ENCODE measurements around the gene ULK2. TPM values are rescaled to one million over a fixed set of nuclear protein-coding genes. Genes with fewer than 3 reads are reported as not detected.
A peak's percentile ranks its signal among the peaks of the same experiment; 100 is the strongest.
"Not testable (repeated sequence)": the region's sequence is repeated elsewhere in the genome, so short reads cannot be mapped to it uniquely, and the experiment has no call there.

ULK2 gene
- total and polyA plus RNA-seq, 3 donors from 2014 or later: 69.2 to 112 (median 87.2) TPM

DNA sequence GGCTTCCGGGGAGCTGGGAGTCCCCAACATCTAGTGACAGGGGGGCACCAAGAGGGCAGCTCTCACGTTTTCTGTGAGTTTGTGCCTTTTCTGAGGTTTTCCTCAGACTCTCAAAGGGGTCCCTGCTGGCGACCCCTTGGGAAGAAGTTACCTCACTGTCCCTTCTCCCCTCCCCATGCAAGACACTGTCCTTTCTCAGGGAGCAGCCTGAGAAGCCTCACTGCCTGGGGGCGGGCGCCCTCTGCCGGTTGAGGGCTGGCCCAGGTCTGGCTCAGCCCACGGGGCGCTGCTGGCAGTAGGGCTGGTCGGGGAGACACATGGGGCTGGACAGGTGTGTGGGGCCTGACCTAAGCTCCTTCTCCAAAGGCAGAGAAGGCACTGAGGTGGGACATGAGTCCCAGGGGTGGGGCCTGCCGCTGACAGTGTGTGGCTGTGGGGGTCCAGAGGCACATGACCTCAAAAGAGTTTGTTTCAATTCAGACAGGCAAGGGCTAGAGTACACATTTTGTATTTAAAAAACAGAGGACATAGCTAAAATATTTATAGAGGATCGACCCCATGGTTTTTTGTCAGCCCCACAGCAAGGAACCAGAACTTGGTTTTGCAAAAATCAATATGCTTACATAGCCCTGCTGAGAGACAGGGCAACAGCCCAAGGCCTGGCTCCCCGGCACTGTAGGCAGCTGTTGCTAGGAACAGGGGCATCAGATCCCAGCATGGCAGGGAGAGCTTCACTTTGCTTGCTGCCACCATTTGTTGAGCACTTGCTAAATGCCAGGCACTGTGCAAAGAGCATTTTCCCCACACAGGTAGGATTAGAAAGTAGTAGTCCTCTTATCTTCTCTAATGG is 101.1 kb downstream of the ULK2 start:
- Histone ChIP-seq H3K27ac (no peak overlapping the region), H3K36me3 (ENCODE audit: low read depth, missing control alignments) (no peaks in the 10 kb centered on the region), H3K9me3 (no peaks in the 10 kb centered on the region), H3K4me3 (no peak overlapping the region), H3K27me3 (no peaks in the 10 kb centered on the region), H3K4me1 (no peaks in the 10 kb centered on the region)
- no peak for TF ChIP-seq POLR2A (IDR thresholded peaks at IDR 0.05)
- peak; percentile 76 to 90 (median 88) for TF ChIP-seq CTCF (IDR thresholded peaks at IDR 0.05)
- peak; percentile 77 for DNase-seq
- intact Hi-C loops (cut with DNase I; ENCODE audit: low total_unique reads): loop anchor here (5.0 to 10.0 kb wide), 2 partner anchors 249 to 402 kb away; partner anchors contain the start of gene B9D1
- WGBS, 2 donors: 37 to 45% methylated on average over 9 to 12 of the region's 12 CpGs

- DNase-seq: no peak
- H3K9me3 ChIP-seq: no peaks in the 10 kb centered on the region
- intact Hi-C loops (cut with DNase I; ENCODE audit: low total_unique reads): loop anchor here (5.0 to 10.0 kb wide), 2 partner anchors 249 to 401 kb away; partner anchors contain the start of gene B9D1
- H3K27ac ChIP-seq: no peak overlapping the region
- no peak overlapping the region for H3K4me3 ChIP-seq
- 40 to 73% methylated on average over 1 to 7 of the region's 7 CpGs for WGBS, 2 donors
- H3K4me1 ChIP-seq: no peaks in the 10 kb centered on the region
- no peaks in the 10 kb centered on the region for H3K36me3 ChIP-seq (ENCODE audit: low read depth, missing control alignments)
- H3K27me3 ChIP-seq: no peaks in the 10 kb centered on the region
- TF ChIP-seq POLR2A (IDR thresholded peaks at IDR 0.05) (no peak), CTCF (IDR thresholded peaks at IDR 0.05) (no peak)
Observed at GRCh38 chr17:19766016-19766415, 101.7 kb downstream of the ULK2 start.

- not testable (repeated sequence) for H3K27ac ChIP-seq; H3K4me3 ChIP-seq; H3K9me3 ChIP-seq; DNase-seq; H3K27me3 ChIP-seq; H3K36me3 ChIP-seq (ENCODE audit: low read depth, missing control alignments); H3K4me1 ChIP-seq
- intact Hi-C loops (cut with DNase I; ENCODE audit: low total_unique reads): loop anchor here (10.0 kb wide), 1 partner anchor 399 kb away; the partner anchor contains the start of gene B9D1
- 93 to 100% methylated on average over 5 to 6 of the region's 6 CpGs for WGBS, 2 donors
Observed at GRCh38 chr17:19763991-19764390, 103.7 kb downstream of the ULK2 start.

DNA sequence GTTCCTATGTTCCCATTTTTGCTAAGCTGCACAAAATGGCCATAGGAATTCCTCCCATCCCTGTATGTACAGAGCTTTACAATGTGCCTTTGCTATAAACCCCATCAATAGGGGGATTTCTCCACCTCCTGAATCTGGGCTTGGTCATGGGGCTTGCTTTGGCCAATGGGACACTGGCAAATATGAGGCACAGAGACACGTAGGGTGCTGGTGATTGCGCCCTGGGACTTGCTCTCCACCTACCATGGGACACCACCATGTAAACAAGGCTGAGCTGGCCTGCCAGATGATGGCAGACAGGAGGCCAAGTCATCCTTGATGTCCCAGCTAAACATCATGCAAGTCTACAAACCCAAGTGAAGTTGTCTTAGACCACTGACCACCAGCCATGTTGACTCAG is 104.3 kb downstream of the ULK2 start:
- DNase-seq: no peak
- TF ChIP-seq CTCF (IDR thresholded peaks at IDR 0.05) (no peak), POLR2A (IDR thresholded peaks at IDR 0.05) (no peak)
- intact Hi-C loops (cut with DNase I; ENCODE audit: low total_unique reads): loop anchor here (10.0 kb wide), 1 partner anchor 399 kb away; the partner anchor contains the start of gene B9D1
- no peaks in the 10 kb centered on the region for H3K4me1 ChIP-seq
- no peak overlapping the region for H3K4me3 ChIP-seq
- H3K27me3 ChIP-seq: no peaks in the 10 kb centered on the region
- 86 to 100% methylated on average over 2 of the region's 2 CpGs for WGBS, 2 donors
- no peaks in the 10 kb centered on the region for H3K36me3 ChIP-seq (ENCODE audit: low read depth, missing control alignments)
- no peaks in the 10 kb centered on the region for H3K9me3 ChIP-seq
- H3K27ac ChIP-seq: no peak overlapping the region

DNA sequence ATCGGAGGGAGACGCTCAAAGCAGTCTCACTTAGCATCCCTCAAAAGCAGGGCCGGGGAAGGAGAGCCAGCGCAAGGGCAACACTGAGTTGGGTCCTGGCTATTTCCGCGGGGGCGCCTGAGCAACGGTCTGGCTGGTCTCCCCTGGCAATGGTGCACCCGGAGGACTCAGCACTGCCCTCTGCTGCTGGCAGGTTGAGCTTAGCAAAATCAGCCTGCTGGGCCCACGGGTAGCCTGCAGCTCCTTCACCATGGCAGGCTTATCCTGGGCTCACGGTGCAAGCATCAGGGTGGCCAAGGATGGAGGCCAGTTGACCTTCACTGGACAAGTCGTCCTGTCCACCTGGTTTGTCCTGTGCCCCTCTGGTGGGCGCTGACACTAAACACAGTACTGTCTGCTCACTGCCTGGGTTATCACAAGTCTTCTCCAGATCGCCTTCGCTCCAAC is 105.2 kb downstream of the ULK2 start:
- H3K9me3 ChIP-seq: no peaks in the 10 kb centered on the region
- no peak overlapping the region for H3K4me3 ChIP-seq
- H3K27me3 ChIP-seq: no peaks in the 10 kb centered on the region
- H3K4me1 ChIP-seq: no peaks in the 10 kb centered on the region
- H3K27ac ChIP-seq: no peak overlapping the region
- intact Hi-C loops (cut with DNase I; ENCODE audit: low total_unique reads): loop anchor here (10.0 kb wide), 1 partner anchor 398 kb away; the partner anchor contains the start of gene B9D1
- H3K36me3 ChIP-seq (ENCODE audit: low read depth, missing control alignments): no peaks in the 10 kb centered on the region
- DNase-seq: peak; percentile 80
- WGBS, 2 donors: 50 to 54% methylated on average over 13 to 15 of the region's 15 CpGs
- TF ChIP-seq CTCF (IDR thresholded peaks at IDR 0.05): peak; percentile 33 to 82 (median 58)
- TF ChIP-seq POLR2A (IDR thresholded peaks at IDR 0.05): no peak

Data from testis (tissue), 3 donors.